ENCODE measurements around the gene FTL. TPM values are rescaled to one million over a fixed set of nuclear protein-coding genes. Genes with fewer than 3 reads are reported as not detected.

FTL gene
- total RNA-seq, 1 experiment from 2014 or later: 1,245 TPM

GRCh38 chr19:48991873-48992580 is 26.9 kb downstream of the FTL start:
- Histone ChIP-seq H3K18ac (ENCODE audit: insufficient read length, low read depth, low read length) (no peak overlapping the region), H4K8ac (replicated peaks; ENCODE audit: insufficient read length, low read depth, low read length) (no peak overlapping the region), H3K14ac (ENCODE audit: insufficient read depth, low read length) (no peak overlapping the region; the same call in 1 of the 2 replicates), H3K9ac (ENCODE audit: extremely low read depth, insufficient read length, low read length) (peak overlapping the region; percentile 69), H3K79me2 (ENCODE audit: insufficient read depth, low read length) (peaks cover 9% of the 10 kb centered on the region; the same call in 1 of the 2 replicates), H2BK20ac (ENCODE audit: low read depth, low read length, poor library complexity, severe bottlenecking) (no peak overlapping the region), H3K27ac (ENCODE audit: insufficient read length, low read depth, low read length) (no peak overlapping the region), H2BK15ac (ENCODE audit: low read depth, low read length) (no peak overlapping the region), H3K56ac (ENCODE audit: insufficient read length, low read depth, low read length) (no peak overlapping the region), H4K20me1 (ENCODE audit: control insufficient read depth, insufficient read depth, insufficient read length) (no peaks in the 10 kb centered on the region), H3K23me2 (ENCODE audit: insufficient read length, low read depth, low read length, poor library complexity, severe bottlenecking) (peaks cover 8% of the 10 kb centered on the region), H3K23ac (ENCODE audit: insufficient read length, low read depth, low read length) (no peak overlapping the region), H2BK12ac (ENCODE audit: insufficient read length, low read depth, low read length) (no peak overlapping the region), H2BK5ac (ENCODE audit: insufficient read length, low read length) (no peak overlapping the region), H3K4ac (ENCODE audit: low read depth, low read length) (no peak overlapping the region), H2AFZ (ENCODE audit: low read length) (no peak overlapping the region), H3T11ph (ENCODE audit: low read length) (no peak overlapping the region), H2AK5ac (ENCODE audit: insufficient read length, low read length) (no peak overlapping the region), H3K27me3 (ENCODE audit: insufficient read depth, low read length) (no peaks in the 10 kb centered on the region), H4K91ac (ENCODE audit: insufficient read length, low read depth, low read length) (no peak overlapping the region), H3K9me3 (ENCODE audit: control insufficient read depth, low read depth, low read length) (no peaks in the 10 kb centered on the region), H3K4me1 (ENCODE audit: insufficient read depth, low read length) (no peaks in the 10 kb centered on the region; the same call in 1 of the 2 replicates), H4K5ac (ENCODE audit: insufficient read length, low read depth, low read length) (no peak overlapping the region), H2BK120ac (ENCODE audit: low read depth, low read length, poor library complexity, severe bottlenecking) (no peak overlapping the region), H3K79me1 (ENCODE audit: insufficient read depth, low read depth, low read length, poor library complexity, severe bottlenecking) (no peaks in the 10 kb centered on the region), H3K4me2 (ENCODE audit: insufficient read depth, insufficient read length, low read length) (peak overlapping the region; percentile 80)
- H3K27ac Mint-ChIP-seq: peak overlapping the region; percentile 5 to 98 (median 73)
- no CpG with 5 or more reads among the region's 8 CpGs for WGBS (ENCODE audit: extremely low coverage, insufficient read length, low lambda C conversion rate)
- H3K4me3 Mint-ChIP-seq: peak overlapping the region; percentile 93 to 95
- H3K9me3 Mint-ChIP-seq: no peaks in the 10 kb centered on the region
- H3K4me1 Mint-ChIP-seq: peaks cover 30 to 35% of the 10 kb centered on the region in 2 experiments
- no peak for TF ChIP-seq CTCF (conservative IDR thresholded peaks at IDR 0.05)
- no peaks in the 10 kb centered on the region for H3K27me3 Mint-ChIP-seq (ENCODE audit: low read depth)
- DNase-seq: peak; percentile 51
- peaks cover 17 to 36% (median 35%) of the 10 kb centered on the region in 3 experiments for H3K36me3 Mint-ChIP-seq (ENCODE audit: insufficient read depth in 1 of 3, low read depth in 3 of 3)

Measured in H9 (cell line).